ENCODE results near the gene CCL17.

DNA sequence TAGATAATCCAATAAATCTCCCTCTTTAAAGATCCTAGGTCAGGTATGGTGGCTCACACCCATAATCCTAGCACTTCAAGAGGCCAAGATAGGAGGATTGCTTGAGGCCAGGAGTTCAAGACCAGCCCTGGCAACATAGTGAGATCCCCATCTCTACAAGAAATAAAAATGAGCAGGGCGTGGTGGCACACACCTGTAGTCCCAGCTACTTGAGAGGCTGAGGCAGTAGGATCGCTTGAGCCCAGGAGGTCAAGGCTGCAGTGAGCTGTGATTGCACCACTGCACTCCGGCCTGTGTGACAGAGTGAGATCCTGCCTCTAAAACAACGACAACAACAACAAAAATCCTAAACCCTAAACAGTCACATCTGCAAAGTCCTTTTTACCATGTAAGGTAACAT is 48.0 kb upstream of the CCL17 start:
- TF ChIP-seq, protein P1, sequence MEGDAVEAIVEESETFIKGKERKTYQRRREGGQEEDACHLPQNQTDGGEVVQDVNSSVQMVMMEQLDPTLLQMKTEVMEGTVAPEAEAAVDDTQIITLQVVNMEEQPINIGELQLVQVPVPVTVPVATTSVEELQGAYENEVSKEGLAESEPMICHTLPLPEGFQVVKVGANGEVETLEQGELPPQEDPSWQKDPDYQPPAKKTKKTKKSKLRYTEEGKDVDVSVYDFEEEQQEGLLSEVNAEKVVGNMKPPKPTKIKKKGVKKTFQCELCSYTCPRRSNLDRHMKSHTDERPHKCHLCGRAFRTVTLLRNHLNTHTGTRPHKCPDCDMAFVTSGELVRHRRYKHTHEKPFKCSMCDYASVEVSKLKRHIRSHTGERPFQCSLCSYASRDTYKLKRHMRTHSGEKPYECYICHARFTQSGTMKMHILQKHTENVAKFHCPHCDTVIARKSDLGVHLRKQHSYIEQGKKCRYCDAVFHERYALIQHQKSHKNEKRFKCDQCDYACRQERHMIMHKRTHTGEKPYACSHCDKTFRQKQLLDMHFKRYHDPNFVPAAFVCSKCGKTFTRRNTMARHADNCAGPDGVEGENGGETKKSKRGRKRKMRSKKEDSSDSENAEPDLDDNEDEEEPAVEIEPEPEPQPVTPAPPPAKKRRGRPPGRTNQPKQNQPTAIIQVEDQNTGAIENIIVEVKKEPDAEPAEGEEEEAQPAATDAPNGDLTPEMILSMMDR (conservative IDR thresholded peaks at IDR 0.05) = no peak
- no peak for TF ChIP-seq ZFX (IDR thresholded peaks at IDR 0.05)

Data from C4-2B (cell line).